Endodermal cell (in vitro differentiated cells): Measurements from ENCODE around the gene FEZ2. TPM values are rescaled to one million over a fixed set of nuclear protein-coding genes. Genes with fewer than 3 reads are reported as not detected.
A peak's percentile ranks its signal among the peaks of the same experiment; 100 is the strongest.

Experiments used
- DNase-seq: peaks from one replicate; pipeline ENCODE4 v3.0.0-alpha.2; 2017
- H3K27ac ChIP-seq: 2 replicates; pipeline ENCODE4 v1.5.1; 2013; ENCODE audit warnings: mild to moderate bottlenecking, low read depth, low read length, moderate library complexity
- H3K27me3 ChIP-seq: 2 replicates; pipeline ENCODE4 v1.6.1; 2013; ENCODE audit warnings: mild to moderate bottlenecking, low read length, moderate library complexity; ENCODE audit not compliant: insufficient read depth, control insufficient read depth, poor library complexity, severe bottlenecking
- H3K36me3 ChIP-seq: 2 replicates; pipeline ENCODE4 v1.7.0; 2013; ENCODE audit warnings: mild to moderate bottlenecking, low read length, moderate library complexity; ENCODE audit not compliant: control insufficient read depth, insufficient read depth
- H3K4me1 ChIP-seq: one replicate; pipeline ENCODE4 v1.7.0; 2013; ENCODE audit warnings: low read length; ENCODE audit not compliant: control insufficient read depth, insufficient read depth
- H3K4me3 ChIP-seq: 2 replicates; pipeline ENCODE4 v1.5.1; 2013; ENCODE audit warnings: mild to moderate bottlenecking, low read length, moderate library complexity
- H3K9ac ChIP-seq: 2 replicates; pipeline ENCODE4 v1.6.1; 2013; ENCODE audit warnings: mild to moderate bottlenecking, low read length, moderate library complexity; ENCODE audit not compliant: poor library complexity, severe bottlenecking; ENCODE audit errors: extremely low read depth
- H3K9me3 ChIP-seq: 2 replicates; pipeline ENCODE4 v1.6.1; 2013; ENCODE audit warnings: mild to moderate bottlenecking, low read length, moderate library complexity; ENCODE audit not compliant: control insufficient read depth
- H3K27ac Mint-ChIP-seq: 2 replicates; pipeline ENCODE4 v1.8.0; 2020; ENCODE audit warnings: mixed read lengths
- H3K27me3 Mint-ChIP-seq: 2 replicates; pipeline ENCODE4 v1.8.0; 2021; ENCODE audit warnings: mild to moderate bottlenecking, mixed read lengths; ENCODE audit not compliant: insufficient read depth
- H3K36me3 Mint-ChIP-seq: 2 replicates; pipeline ENCODE4 v1.8.0; 2020; ENCODE audit warnings: low read depth, mixed read lengths
- H3K4me1 Mint-ChIP-seq: 2 replicates; pipeline ENCODE4 v1.8.0; 2020; ENCODE audit warnings: mixed read lengths
- H3K4me3 Mint-ChIP-seq: 2 replicates; pipeline ENCODE4 v1.8.0; 2020; ENCODE audit warnings: mild to moderate bottlenecking, moderate library complexity, mixed read lengths
- H3K9me3 Mint-ChIP-seq: 2 replicates; pipeline ENCODE4 v1.8.0; 2020; ENCODE audit warnings: mild to moderate bottlenecking, mixed read lengths
- CTCF ChIP-seq: fragments of 200-600 bp; sonication (generic); conservative IDR thresholded peaks from 2 replicates; pipeline ENCODE4 v1.5.0; 2021; ENCODE audit warnings: antibody characterized with exemption, mild to moderate bottlenecking
- WGBS, 2 experiments: methylation state at CpG; one replicate each; pipeline versions ENCODE4 v1.1.5 to v1.1.7; 2013; ENCODE audit warnings: missing lambda C conversion rate in 2 of 2, mixed read lengths in 1 of 2; ENCODE audit not compliant: insufficient coverage in 1 of 2, insufficient read length in 1 of 2; 5-methylcytosine and 5-hydroxymethylcytosine counted together
- total RNA-seq, 2 donors: library from RNA; stranded (reverse); fragmentation: NEBNext Ultra II Directional in 1 of 2; extraction: Animal tissue kit (Norgen Biotek cat#: 25700) in 1 of 2; gene quantifications; 2 replicates in 1 of 2; 3 replicates in 1 of 2; pipeline ENCODE4 v1.2.1, GENCODE V29; 2021

Gene FEZ2
- total RNA-seq, 2 donors from 2014 or later = 30.0 to 37.3 TPM

GRCh38 chr2:36544638-36545338 is 53.2 kb downstream of the FEZ2 start:
- no peaks in the 10 kb centered on the region for H3K9me3 ChIP-seq
- Mint-ChIP-seq H3K4me1 (no peaks in the 10 kb centered on the region), H3K36me3 (peaks cover 45% of the 10 kb centered on the region), H3K9me3 (no peaks in the 10 kb centered on the region), H3K4me3 (no peak overlapping the region), H3K27ac (no peak overlapping the region), H3K27me3 (no peaks in the 10 kb centered on the region)
- H3K27me3 ChIP-seq = no peaks in the 10 kb centered on the region
- TF ChIP-seq CTCF = peak; percentile 67
- no peaks in the 10 kb centered on the region for H3K4me1 ChIP-seq
- H3K27ac ChIP-seq = no peak overlapping the region
- H3K9ac ChIP-seq = no peak overlapping the region
- no peak for DNase-seq
- peaks cover 85% of the 10 kb centered on the region for H3K36me3 ChIP-seq
- H3K4me3 ChIP-seq = no peak overlapping the region
- WGBS, 2 experiments = 94 to 96% methylated on average over 5 to 6 of the region's 6 CpGs

GRCh38 chr2:36541891-36542595 is 55.9 kb downstream of the FEZ2 start:
- Histone ChIP-seq H3K36me3 (peaks cover 84% of the 10 kb centered on the region), H3K9me3 (no peaks in the 10 kb centered on the region), H3K4me1 (no peaks in the 10 kb centered on the region), H3K9ac (no peak overlapping the region), H3K27me3 (no peaks in the 10 kb centered on the region), H3K4me3 (no peak overlapping the region), H3K27ac (no peak overlapping the region)
- no peak for TF ChIP-seq CTCF
- Mint-ChIP-seq H3K9me3 (no peaks in the 10 kb centered on the region), H3K4me3 (no peak overlapping the region), H3K36me3 (peaks cover 40% of the 10 kb centered on the region), H3K4me1 (peaks cover 4% of the 10 kb centered on the region), H3K27me3 (no peaks in the 10 kb centered on the region), H3K27ac (peak overlapping the region; percentile 54)
- 93 to 96% methylated on average over 3 to 4 of the region's 4 CpGs for WGBS, 2 experiments
- no peak for DNase-seq

- Mint-ChIP-seq H3K27ac (no peak overlapping the region), H3K27me3 (no peaks in the 10 kb centered on the region), H3K4me3 (no peak overlapping the region), H3K4me1 (peaks cover 12% of the 10 kb centered on the region), H3K36me3 (peaks cover 35% of the 10 kb centered on the region), H3K9me3 (no peaks in the 10 kb centered on the region)
- 89 to 93% methylated on average over 9 to 11 of the region's 11 CpGs for WGBS, 2 experiments
- no peaks in the 10 kb centered on the region for H3K4me1 ChIP-seq
- no peaks in the 10 kb centered on the region for H3K27me3 ChIP-seq
- peaks cover 80% of the 10 kb centered on the region for H3K36me3 ChIP-seq
- TF ChIP-seq CTCF = no peak
- H3K9me3 ChIP-seq = no peaks in the 10 kb centered on the region
- no peak overlapping the region for H3K9ac ChIP-seq
- no peak overlapping the region for H3K4me3 ChIP-seq
- DNase-seq = no peak
- no peak overlapping the region for H3K27ac ChIP-seq
Measured at GRCh38 chr2:36540986-36541754, 56.8 kb downstream of the FEZ2 start.
